ENCODE measurements around the gene STXBP2.
A peak's percentile ranks its signal among the peaks of the same experiment; 100 is the strongest.

Gene STXBP2

GRCh38 chr19:7598180-7598579, 38.7 kb upstream of the STXBP2 start:
- TF ChIP-seq CTCF (IDR thresholded peaks at IDR 0.05; ENCODE audit: low read length, missing control alignments): no peak
- no peak for DNase-seq (ENCODE audit: low read depth)
- no peak overlapping the region for H3K4me3 ChIP-seq (replicated peaks; ENCODE audit: low read depth, low read length)

GRCh38 chr19:7600721-7601120, 36.2 kb upstream of the STXBP2 start:
- TF ChIP-seq CTCF (IDR thresholded peaks at IDR 0.05; ENCODE audit: low read length, missing control alignments): no peak
- DNase-seq (ENCODE audit: low read depth): no peak
- H3K4me3 ChIP-seq (replicated peaks; ENCODE audit: low read depth, low read length): no peak overlapping the region

GRCh38 chr19:7602240-7602934, 34.5 kb upstream of the STXBP2 start:
- TF ChIP-seq CTCF (IDR thresholded peaks at IDR 0.05; ENCODE audit: low read length, missing control alignments): no peak
- peak; percentile 48 for DNase-seq (ENCODE audit: low read depth)
- no peak overlapping the region for H3K4me3 ChIP-seq (replicated peaks; ENCODE audit: low read depth, low read length)

- no peak for TF ChIP-seq CTCF (IDR thresholded peaks at IDR 0.05; ENCODE audit: low read length, missing control alignments)
- DNase-seq (ENCODE audit: low read depth): peak; percentile 31
- no peak overlapping the region for H3K4me3 ChIP-seq (replicated peaks; ENCODE audit: low read depth, low read length)
Measured at GRCh38 chr19:7602935-7603497, 33.9 kb upstream of the STXBP2 start.

GRCh38 chr19:7603919-7604318, 33.0 kb upstream of the STXBP2 start:
- no peak for DNase-seq (ENCODE audit: low read depth)
- H3K4me3 ChIP-seq (replicated peaks; ENCODE audit: low read depth, low read length): no peak overlapping the region
- no peak for TF ChIP-seq CTCF (IDR thresholded peaks at IDR 0.05; ENCODE audit: low read length, missing control alignments)

- TF ChIP-seq CTCF (IDR thresholded peaks at IDR 0.05; ENCODE audit: low read length, missing control alignments): no peak
- DNase-seq (ENCODE audit: low read depth): peak; percentile 31
- H3K4me3 ChIP-seq (replicated peaks; ENCODE audit: low read depth, low read length): no peak overlapping the region
Measured at GRCh38 chr19:7605490-7606222, 31.3 kb upstream of the STXBP2 start.

Data from fibroblast of pulmonary artery (primary cell).